ENCODE results near the gene ITPK1.

The ITPK1 gene

DNA sequence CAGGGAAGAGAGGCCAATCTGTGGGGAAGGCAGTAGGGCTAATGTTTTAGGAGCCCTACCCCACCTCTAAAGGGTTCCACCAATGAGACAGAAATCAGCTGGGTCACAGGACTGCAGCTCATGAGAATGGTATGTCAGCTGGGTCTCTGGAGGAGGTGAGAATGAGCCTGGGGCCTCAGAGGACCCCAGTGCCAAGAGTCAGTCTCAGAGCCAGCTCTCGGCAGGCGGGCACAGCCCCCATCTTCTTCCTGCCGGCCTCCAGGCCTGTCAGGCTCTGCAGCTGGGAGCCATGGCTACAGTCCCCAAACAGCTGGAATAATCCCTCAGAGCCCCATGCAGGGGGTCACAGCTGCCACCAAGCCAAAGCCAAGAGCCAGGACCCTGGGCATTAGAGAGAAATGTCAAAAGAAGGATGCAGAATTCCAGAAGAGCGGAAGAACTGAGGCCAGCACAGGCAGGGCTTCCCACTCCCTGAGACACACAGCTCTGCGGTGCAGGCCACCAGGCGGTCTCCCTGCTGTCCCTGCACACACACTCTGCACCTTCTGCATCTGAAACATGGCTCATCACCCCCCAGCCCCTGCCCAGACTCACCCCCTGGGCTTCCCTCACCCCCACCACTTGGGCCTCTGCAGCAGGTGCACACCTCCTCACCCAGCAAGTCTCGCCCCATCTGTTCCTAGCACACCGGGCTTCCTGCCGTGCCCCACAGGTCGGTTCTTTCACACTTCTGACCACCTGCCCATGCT, 26.0 kb downstream of the ITPK1 start:
- no peak overlapping the region for H3K4me2 ChIP-seq (ENCODE audit: low read length)
- H2BK120ac ChIP-seq (ENCODE audit: low read depth, low read length): no peak overlapping the region
- H4K5ac ChIP-seq (ENCODE audit: low read length): no peak overlapping the region
- no CpG with 5 or more reads among the region's 10 CpGs for WGBS (ENCODE audit: extremely low coverage, insufficient coverage, low lambda C conversion rate)
- H3K9ac ChIP-seq (ENCODE audit: low read length): no peak overlapping the region
- no peak overlapping the region for H3K56ac ChIP-seq (ENCODE audit: low read length)
- H3K18ac ChIP-seq (ENCODE audit: low read length): no peak overlapping the region
- H3K27ac ChIP-seq (ENCODE audit: low read depth, low read length): no peak overlapping the region
- H2AK5ac ChIP-seq (ENCODE audit: low read length): no peak overlapping the region
- no peak overlapping the region for H2BK5ac ChIP-seq (ENCODE audit: low read length)
- peaks cover 3% of the 10 kb centered on the region for H3K79me2 ChIP-seq (ENCODE audit: control insufficient read depth, insufficient read depth, low read length)
- DNase-seq: peak; percentile 75
- H4K8ac ChIP-seq (ENCODE audit: low read depth, low read length): no peak overlapping the region
- H3K4ac ChIP-seq (ENCODE audit: low read depth, low read length): no peak overlapping the region
- H3K79me1 ChIP-seq (ENCODE audit: low read length): peaks cover 6% of the 10 kb centered on the region
- peaks cover 9% of the 10 kb centered on the region for H3K4me1 ChIP-seq (ENCODE audit: control insufficient read depth, low read depth, low read length)
- no peak overlapping the region for H3K23ac ChIP-seq (ENCODE audit: low read length)
- H2BK15ac ChIP-seq (replicated peaks; ENCODE audit: low read depth): no peak overlapping the region
- no peak overlapping the region for H3K4me3 ChIP-seq (ENCODE audit: low read length)
- no peaks in the 10 kb centered on the region for H3K36me3 ChIP-seq (ENCODE audit: control insufficient read depth, insufficient read depth, low read length)
- no peaks in the 10 kb centered on the region for H3K27me3 ChIP-seq (ENCODE audit: insufficient read depth, low read length, poor library complexity)

DNA sequence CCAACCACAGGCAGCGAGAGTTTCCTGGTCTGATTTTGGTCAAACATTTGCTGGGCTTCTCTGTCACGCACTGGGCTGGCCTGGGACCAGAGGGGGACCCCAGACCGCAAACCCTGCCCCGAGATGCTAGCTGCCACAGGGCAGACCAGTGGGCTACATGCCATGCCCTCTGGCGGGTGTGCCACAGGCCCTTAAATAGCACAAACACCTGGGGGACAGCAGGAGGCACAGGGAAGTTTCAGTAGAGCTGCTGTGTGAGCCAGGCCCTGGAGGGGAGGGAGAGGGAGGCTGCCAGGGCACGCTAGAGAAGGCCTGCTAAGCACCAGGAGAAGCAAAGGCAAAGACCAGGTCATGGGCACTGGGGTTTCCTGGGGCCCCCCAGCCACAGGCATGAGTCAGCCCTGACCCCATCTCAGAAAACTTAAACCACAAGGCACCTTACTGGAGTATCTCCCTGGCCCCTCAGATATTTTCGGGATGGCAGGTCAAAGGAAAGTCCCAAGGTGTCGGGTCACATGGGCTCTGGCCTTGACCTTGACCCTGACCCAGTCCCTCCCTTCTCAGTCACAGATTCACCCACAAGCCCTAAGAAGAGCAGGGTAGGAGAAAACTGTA, 29.2 kb downstream of the ITPK1 start:
- peak overlapping the region; percentile 28 for H3K27ac ChIP-seq (ENCODE audit: low read depth, low read length)
- H3K4ac ChIP-seq (ENCODE audit: low read depth, low read length): peak overlapping the region; percentile 40

DNA sequence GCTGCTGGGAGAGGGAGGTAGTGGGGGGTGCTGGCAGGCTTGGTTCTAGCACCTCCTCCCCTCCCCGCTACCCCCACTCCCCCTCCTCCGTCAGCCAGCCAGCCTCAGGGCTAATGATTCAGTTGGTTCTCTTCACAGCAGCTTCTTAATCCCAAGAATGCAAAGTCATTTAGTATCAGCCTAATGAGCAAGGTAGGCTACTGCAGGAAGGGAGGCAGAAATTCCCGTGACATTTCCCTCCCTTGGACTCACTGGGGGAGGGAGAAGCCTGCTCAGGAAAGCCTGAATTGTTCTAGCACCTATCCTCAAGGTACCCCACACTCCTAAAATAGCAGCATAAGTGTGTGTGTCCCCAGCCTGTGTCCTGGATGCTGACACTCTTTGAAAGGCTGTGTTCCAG, 29.8 kb downstream of the ITPK1 start:
- Histone ChIP-seq H4K5ac (ENCODE audit: low read length) (no peak overlapping the region), H3K4me1 (ENCODE audit: control insufficient read depth, low read depth, low read length) (peaks cover 9% of the 10 kb centered on the region), H3K27me3 (ENCODE audit: insufficient read depth, low read length, poor library complexity) (no peaks in the 10 kb centered on the region), H3K79me2 (ENCODE audit: control insufficient read depth, insufficient read depth, low read length) (no peaks in the 10 kb centered on the region), H2BK5ac (ENCODE audit: low read length) (no peak overlapping the region), H3K23ac (ENCODE audit: low read length) (no peak overlapping the region), H3K27ac (ENCODE audit: low read depth, low read length) (peak overlapping the region; percentile 28), H3K9ac (ENCODE audit: low read length) (peak overlapping the region; percentile 2), H4K8ac (ENCODE audit: low read depth, low read length) (no peak overlapping the region), H3K36me3 (ENCODE audit: control insufficient read depth, insufficient read depth, low read length) (no peaks in the 10 kb centered on the region), H3K4me2 (ENCODE audit: low read length) (no peak overlapping the region), H3K56ac (ENCODE audit: low read length) (peak overlapping the region; percentile 28), H3K79me1 (ENCODE audit: low read length) (peaks cover 2% of the 10 kb centered on the region), H3K4ac (ENCODE audit: low read depth, low read length) (no peak overlapping the region), H3K4me3 (ENCODE audit: low read length) (no peak overlapping the region), H3K18ac (ENCODE audit: low read length) (peak overlapping the region; percentile 12), H2AK5ac (ENCODE audit: low read length) (no peak overlapping the region), H2BK15ac (replicated peaks; ENCODE audit: low read depth) (no peak overlapping the region), H2BK120ac (ENCODE audit: low read depth, low read length) (no peak overlapping the region)
- peak; percentile 98 for DNase-seq
- no CpG with 5 or more reads among the region's 3 CpGs for WGBS (ENCODE audit: extremely low coverage, insufficient coverage, low lambda C conversion rate)

More for the DNA sequence above, 29.2 kb downstream of the ITPK1 start:
- Histone ChIP-seq H3K9ac (ENCODE audit: low read length) (no peak overlapping the region), H4K5ac (ENCODE audit: low read length) (no peak overlapping the region), H3K79me1 (ENCODE audit: low read length) (peaks cover 2% of the 10 kb centered on the region), H3K4me1 (ENCODE audit: control insufficient read depth, low read depth, low read length) (peaks cover 9% of the 10 kb centered on the region), H3K27me3 (ENCODE audit: insufficient read depth, low read length, poor library complexity) (no peaks in the 10 kb centered on the region), H3K36me3 (ENCODE audit: control insufficient read depth, insufficient read depth, low read length) (no peaks in the 10 kb centered on the region), H2AK5ac (ENCODE audit: low read length) (no peak overlapping the region), H2BK120ac (ENCODE audit: low read depth, low read length) (no peak overlapping the region), H3K56ac (ENCODE audit: low read length) (peak overlapping the region; percentile 28), H2BK15ac (replicated peaks; ENCODE audit: low read depth) (no peak overlapping the region), H3K4me2 (ENCODE audit: low read length) (no peak overlapping the region), H4K8ac (ENCODE audit: low read depth, low read length) (no peak overlapping the region), H3K23ac (ENCODE audit: low read length) (no peak overlapping the region), H3K79me2 (ENCODE audit: control insufficient read depth, insufficient read depth, low read length) (no peaks in the 10 kb centered on the region), H3K4me3 (ENCODE audit: low read length) (no peak overlapping the region), H3K18ac (ENCODE audit: low read length) (peak overlapping the region; percentile 12), H2BK5ac (ENCODE audit: low read length) (no peak overlapping the region)
- DNase-seq: peak; percentile 42
- no CpG with 5 or more reads among the region's 8 CpGs for WGBS (ENCODE audit: extremely low coverage, insufficient coverage, low lambda C conversion rate)

DNA sequence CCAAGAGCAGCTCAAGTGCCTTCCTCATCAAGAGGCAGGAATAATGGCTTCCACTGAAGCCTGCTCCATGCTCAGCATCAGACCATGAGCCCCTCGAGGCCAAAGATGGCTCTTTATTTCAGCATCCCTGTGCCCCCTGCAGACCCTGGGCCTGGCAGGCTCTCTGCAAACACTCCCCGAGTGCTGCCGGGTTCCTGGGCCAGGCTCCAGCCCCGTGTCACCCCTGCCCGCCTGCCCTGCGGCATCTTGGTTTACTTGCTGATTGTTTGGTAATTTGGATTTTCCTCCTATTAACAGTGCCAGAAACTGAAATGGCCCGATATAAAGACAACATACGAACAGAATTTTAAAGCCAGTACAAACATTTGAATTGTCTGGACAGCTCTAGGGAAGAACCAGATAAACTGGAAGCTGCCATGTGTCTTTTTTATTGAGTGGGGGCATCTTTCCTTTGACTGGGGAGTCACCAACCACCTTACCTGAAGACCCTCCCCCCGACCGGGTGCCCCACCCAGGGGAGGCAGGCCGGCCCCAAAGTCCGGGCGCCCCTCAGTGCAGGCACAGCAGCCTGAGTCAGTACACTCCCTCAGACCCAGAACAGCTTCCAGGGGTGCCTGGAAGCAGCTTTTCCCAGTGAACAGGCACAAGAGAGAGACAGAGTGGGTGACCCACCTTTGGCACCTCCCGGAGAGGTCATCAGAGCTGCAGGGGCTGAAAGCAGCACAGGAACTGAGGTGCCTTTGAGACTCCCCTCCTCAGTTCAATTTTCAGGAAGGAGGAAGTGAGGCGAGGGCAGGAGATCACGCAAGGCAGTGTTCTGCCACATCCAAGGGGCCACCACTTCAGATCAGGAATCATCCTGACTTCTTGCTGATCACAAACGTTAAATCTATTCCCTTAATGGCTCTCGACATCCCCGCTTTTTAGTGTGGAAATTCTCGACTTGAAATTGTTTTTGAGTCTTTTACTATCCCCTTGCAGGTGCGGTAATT, 30.6 kb downstream of the ITPK1 start:
- H2AK5ac ChIP-seq (ENCODE audit: low read length): no peak overlapping the region
- peaks cover 9% of the 10 kb centered on the region for H3K4me1 ChIP-seq (ENCODE audit: control insufficient read depth, low read depth, low read length)
- H4K5ac ChIP-seq (ENCODE audit: low read length): no peak overlapping the region
- no peak overlapping the region for H3K4me2 ChIP-seq (ENCODE audit: low read length)
- H3K79me2 ChIP-seq (ENCODE audit: control insufficient read depth, insufficient read depth, low read length): no peaks in the 10 kb centered on the region
- no peak overlapping the region for H4K8ac ChIP-seq (ENCODE audit: low read depth, low read length)
- H3K27me3 ChIP-seq (ENCODE audit: insufficient read depth, low read length, poor library complexity): no peaks in the 10 kb centered on the region
- H3K4me3 ChIP-seq (ENCODE audit: low read length): no peak overlapping the region
- no peak overlapping the region for H3K4ac ChIP-seq (ENCODE audit: low read depth, low read length)
- H2BK5ac ChIP-seq (ENCODE audit: low read length): no peak overlapping the region
- H3K56ac ChIP-seq (ENCODE audit: low read length): peak overlapping the region; percentile 18
- no peak overlapping the region for H2BK15ac ChIP-seq (replicated peaks; ENCODE audit: low read depth)
- H3K36me3 ChIP-seq (ENCODE audit: control insufficient read depth, insufficient read depth, low read length): no peaks in the 10 kb centered on the region
- H3K9ac ChIP-seq (ENCODE audit: low read length): no peak overlapping the region
- no peak overlapping the region for H3K23ac ChIP-seq (ENCODE audit: low read length)
- H3K27ac ChIP-seq (ENCODE audit: low read depth, low read length): peak overlapping the region; percentile 27
- H2BK120ac ChIP-seq (ENCODE audit: low read depth, low read length): peak overlapping the region; percentile 11
- peaks cover 2% of the 10 kb centered on the region for H3K79me1 ChIP-seq (ENCODE audit: low read length)
- DNase-seq: no peak
- peak overlapping the region; percentile 25 for H3K18ac ChIP-seq (ENCODE audit: low read length)
- WGBS (ENCODE audit: extremely low coverage, insufficient coverage, low lambda C conversion rate): no CpG with 5 or more reads among the region's 21 CpGs

DNA sequence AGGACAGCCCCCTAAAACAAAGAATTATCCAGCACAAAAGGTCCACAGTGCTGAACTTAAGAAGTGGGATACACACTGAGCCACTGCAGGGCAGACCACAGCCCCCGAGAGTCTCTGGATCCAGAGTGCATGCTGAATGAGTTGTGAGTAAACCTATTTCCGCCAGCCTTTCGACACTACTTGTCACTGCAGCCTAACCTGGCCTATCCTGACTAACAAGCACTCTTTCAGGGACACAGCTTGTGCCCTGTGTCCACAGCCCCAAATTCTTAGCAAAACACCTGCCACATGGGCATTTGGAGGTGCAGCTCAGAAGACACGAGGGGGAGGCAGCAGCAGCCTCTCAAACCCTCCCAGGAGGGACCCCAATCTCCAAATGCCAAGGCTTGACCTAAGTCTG, 31.3 kb downstream of the ITPK1 start:
- Histone ChIP-seq H3K4me1 (ENCODE audit: control insufficient read depth, low read depth, low read length) (peaks cover 9% of the 10 kb centered on the region), H3K4ac (ENCODE audit: low read depth, low read length) (no peak overlapping the region), H2BK15ac (replicated peaks; ENCODE audit: low read depth) (no peak overlapping the region), H2BK5ac (ENCODE audit: low read length) (no peak overlapping the region), H3K27ac (ENCODE audit: low read depth, low read length) (no peak overlapping the region), H3K23ac (ENCODE audit: low read length) (no peak overlapping the region), H2AK5ac (ENCODE audit: low read length) (no peak overlapping the region), H3K79me2 (ENCODE audit: control insufficient read depth, insufficient read depth, low read length) (no peaks in the 10 kb centered on the region), H3K4me3 (ENCODE audit: low read length) (no peak overlapping the region), H3K36me3 (ENCODE audit: control insufficient read depth, insufficient read depth, low read length) (no peaks in the 10 kb centered on the region), H3K56ac (ENCODE audit: low read length) (no peak overlapping the region), H4K8ac (ENCODE audit: low read depth, low read length) (no peak overlapping the region), H4K5ac (ENCODE audit: low read length) (no peak overlapping the region), H3K79me1 (ENCODE audit: low read length) (no peaks in the 10 kb centered on the region), H3K9ac (ENCODE audit: low read length) (no peak overlapping the region), H2BK120ac (ENCODE audit: low read depth, low read length) (no peak overlapping the region), H3K18ac (ENCODE audit: low read length) (no peak overlapping the region), H3K27me3 (ENCODE audit: insufficient read depth, low read length, poor library complexity) (no peaks in the 10 kb centered on the region), H3K4me2 (ENCODE audit: low read length) (no peak overlapping the region)
- no CpG with 5 or more reads among the region's 4 CpGs for WGBS (ENCODE audit: extremely low coverage, insufficient coverage, low lambda C conversion rate)
- DNase-seq: no peak
